OCI-LY7 (cell line): ENCODE measurements around the gene KLHDC9.

Source experiments
- EZH2phosphoT487 ChIP-seq: fragments of 200-600 bp; sonication (generic); IDR thresholded peaks from 2 replicates; pipeline ENCODE4 v1.6.1; 2018; ENCODE audit warnings: low read depth, borderline replicate concordance, mild to moderate bottlenecking, mixed run types, antibody characterized with exemption, low read length, moderate library complexity, mixed read lengths
- TF ChIP-seq, protein P1 (sequence below): fragments of 200-600 bp; sonication (generic); conservative IDR thresholded peaks from 2 replicates; pipeline ENCODE4 v1.5.1; 2014; ENCODE audit warnings: mild to moderate bottlenecking, antibody characterized with exemption, low read length, moderate library complexity, mixed read lengths

DNA sequence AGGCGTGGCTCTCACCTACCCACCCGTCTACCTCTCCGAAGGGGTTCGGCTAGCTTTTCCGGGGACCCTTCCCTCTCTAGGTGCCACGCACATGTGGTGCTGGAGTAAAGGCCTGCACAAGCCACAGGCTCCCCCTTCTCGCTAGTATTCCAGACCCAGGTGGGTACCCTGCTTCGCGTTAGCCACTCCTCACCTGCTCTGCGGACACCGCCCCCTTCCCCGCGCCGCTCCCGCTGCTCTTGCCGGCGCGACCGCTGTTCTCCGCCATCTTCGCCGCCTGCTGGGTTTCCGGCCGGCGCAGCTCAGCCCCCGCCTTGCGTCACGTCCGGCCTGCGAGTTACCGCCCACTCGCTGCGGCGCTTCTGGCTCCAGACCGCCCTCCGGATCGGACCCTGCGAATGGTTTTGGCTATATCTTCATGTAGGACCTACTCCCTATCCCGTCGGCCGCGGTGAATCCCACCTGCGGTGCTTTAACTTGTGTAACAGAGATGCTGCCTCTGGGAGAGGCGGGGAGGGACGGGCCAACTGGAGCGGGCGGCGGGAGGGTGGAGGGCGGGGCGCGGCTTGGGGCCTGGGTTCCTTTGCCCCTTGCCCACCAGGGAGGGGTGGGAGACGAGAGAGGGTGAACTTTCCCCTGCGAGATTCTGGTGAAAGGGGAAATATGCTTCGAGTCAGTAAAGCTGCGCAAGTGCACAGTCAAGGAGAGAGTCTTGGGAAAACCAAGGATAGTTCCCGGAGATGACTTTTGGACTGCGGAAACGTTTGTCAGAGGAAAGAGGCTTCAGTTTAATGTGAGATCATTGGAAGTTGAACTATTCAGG is 19.8 kb downstream of the KLHDC9 start, which contains the start of the genes NIT1 and PFDN2:
- TF ChIP-seq, protein P1, sequence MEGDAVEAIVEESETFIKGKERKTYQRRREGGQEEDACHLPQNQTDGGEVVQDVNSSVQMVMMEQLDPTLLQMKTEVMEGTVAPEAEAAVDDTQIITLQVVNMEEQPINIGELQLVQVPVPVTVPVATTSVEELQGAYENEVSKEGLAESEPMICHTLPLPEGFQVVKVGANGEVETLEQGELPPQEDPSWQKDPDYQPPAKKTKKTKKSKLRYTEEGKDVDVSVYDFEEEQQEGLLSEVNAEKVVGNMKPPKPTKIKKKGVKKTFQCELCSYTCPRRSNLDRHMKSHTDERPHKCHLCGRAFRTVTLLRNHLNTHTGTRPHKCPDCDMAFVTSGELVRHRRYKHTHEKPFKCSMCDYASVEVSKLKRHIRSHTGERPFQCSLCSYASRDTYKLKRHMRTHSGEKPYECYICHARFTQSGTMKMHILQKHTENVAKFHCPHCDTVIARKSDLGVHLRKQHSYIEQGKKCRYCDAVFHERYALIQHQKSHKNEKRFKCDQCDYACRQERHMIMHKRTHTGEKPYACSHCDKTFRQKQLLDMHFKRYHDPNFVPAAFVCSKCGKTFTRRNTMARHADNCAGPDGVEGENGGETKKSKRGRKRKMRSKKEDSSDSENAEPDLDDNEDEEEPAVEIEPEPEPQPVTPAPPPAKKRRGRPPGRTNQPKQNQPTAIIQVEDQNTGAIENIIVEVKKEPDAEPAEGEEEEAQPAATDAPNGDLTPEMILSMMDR = 0 out of 2 replicates have a peak, but pooled peaks have one; percentile 14
- TF ChIP-seq EZH2phosphoT487 = no peak
